HG03558 (cell line): ENCODE measurements around the gene SNX1.

Experiments
- ATAC-seq: cut with Tn5 transposase; IDR thresholded peaks from one replicate; pipeline ENCODE4 v1.9.1; 2021; ENCODE audit warnings: moderate number of reproducible peaks; ENCODE audit not compliant: unreplicated experiment; ENCODE audit errors: extremely low read depth

SNX1 gene

DNA sequence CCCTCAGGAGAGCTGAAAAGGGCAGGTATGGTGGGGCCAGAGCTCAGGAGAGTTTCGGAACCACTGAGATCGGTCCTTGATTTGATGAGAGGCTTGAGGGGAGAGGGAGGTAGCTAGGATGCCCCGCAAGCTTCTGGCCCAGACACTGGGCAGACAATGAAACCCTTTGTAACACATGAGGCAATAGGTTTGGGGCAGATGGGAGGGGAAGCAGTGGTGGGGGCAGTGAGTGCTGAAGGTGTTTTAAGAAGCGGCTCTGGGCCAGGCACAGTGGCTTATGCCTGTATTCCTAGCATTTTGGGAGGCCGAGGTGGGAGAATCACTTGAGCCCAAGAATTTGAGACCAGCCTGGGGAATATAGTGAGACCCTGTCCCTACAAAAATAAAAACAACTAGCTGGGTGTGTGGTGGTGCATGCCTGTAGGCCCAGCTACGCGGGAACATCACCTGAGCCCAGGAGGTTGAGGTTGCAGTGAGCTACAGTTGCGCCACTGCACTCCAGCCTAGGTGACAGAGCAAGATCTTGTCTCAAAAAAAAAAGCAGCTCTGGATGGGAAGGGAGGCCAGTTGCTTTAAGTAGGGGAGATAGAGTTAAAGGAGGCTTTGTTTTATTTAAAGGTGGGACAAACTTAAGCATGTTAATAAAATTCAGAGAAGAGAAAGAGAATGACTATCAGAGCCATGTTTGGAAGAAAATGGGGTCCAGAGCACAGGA lies 46.2 kb downstream of the SNX1 start:
- ATAC-seq = no peak

DNA sequence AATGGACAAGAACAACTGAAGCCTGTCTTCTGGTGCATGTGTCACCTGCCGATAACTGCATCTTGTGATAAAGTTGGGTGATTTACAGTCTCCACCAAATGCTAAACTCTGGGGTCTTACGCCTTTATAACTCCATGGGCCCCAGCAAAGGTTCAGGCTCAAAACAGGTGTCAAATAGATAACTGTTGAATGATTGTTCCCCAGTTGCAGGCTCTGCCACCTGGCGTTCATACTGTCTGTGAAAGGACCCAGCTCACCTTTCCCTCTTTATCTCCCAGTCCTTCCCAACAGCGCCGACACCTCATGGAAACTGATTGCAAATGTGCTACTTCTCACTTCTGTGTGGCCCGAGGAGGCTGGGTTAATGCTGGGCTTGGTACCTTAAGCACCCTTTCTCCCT lies 47.5 kb downstream of the SNX1 start:
- ATAC-seq = no peak

DNA sequence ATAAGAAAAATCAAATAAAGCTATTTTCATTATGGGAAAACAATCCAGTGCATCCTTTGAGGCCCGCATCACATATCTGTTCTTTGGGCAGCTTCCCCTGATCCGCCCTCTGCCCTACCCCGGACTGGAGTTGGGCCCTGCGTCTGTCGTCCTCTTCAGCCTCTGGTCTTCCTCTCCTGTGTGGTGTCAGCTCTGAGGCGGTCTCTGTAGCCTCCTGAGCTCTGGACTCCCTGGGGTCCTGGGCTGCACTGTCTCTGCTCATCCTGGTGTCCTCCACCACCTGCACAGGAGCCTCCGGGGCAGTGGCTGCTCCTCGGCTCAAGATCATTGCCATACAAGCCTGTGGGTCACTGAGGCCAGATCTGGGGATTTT lies 48.4 kb downstream of the SNX1 start:
- ATAC-seq = peak; percentile 8

DNA sequence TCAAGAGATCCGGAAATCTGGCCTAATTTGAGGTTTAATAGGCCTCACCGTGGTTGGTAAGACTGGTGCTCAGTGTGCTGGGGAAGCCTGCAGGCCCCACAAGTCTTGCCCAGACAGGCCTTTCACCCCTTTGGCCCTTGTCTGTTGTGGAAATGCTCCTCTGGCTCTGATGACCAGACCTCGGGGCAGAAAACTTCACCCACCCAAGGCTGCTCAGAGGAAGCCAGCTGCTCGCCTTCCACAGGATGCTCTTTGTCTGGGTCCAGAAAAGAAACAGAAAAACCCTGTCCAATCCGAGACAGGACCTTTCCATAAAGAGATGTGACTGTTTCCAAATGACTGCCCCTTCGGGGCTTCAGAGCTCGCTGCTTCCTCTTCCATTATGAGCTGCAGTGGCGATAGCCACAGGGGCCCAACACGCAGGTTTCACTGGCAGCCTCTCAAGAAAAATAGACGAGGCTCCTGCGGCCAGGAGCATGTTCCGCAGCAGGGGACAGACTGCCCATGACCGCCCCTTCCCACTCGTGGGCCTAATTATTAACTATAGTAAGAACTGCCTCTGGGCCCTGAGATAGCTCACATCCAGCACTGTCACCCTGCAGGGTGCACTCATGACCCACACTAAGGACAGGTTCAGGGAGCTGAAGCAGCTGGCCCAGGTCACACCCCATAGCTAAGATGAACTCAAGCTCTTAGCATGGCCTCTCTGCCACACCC lies 48.9 kb downstream of the SNX1 start:
- ATAC-seq = peak; percentile 50

DNA sequence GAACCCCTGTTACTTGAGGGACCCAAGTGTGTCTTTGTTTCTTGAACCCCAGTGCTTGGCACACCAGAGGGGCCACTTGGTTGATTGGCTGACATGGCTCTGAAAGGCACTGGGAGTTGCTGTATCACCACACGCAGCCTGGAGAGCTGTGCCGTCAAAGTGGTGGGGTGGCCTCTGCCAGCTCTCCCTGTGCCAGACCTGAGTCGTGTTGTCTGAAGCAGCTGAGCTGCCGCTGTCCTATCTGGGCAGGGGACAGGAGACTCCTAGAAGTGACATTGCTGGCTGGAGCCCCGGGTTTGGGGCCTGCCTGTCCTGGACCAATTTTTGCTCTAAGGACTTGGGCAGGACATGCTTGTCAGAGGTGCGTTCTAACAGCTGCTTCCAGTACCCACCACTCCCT lies 50.3 kb downstream of the SNX1 start:
- ATAC-seq = no peak

DNA sequence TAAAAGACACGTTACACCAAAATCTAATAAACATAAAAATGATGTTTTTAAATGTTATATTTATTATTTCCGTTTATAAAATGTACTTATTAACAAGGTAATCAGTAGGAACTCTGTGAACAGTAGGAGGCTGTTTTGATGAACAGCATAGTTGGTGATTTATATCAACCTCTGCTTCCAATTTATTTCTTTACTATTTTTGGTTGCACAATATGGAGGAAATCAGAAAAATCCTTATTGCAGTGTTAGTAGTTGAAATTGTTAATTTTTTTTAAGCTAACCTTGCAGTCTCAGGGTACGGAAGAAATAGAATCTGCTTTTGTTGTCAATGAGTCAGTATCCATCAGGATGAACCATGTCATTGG lies 50.7 kb downstream of the SNX1 start:
- no peak for ATAC-seq

DNA sequence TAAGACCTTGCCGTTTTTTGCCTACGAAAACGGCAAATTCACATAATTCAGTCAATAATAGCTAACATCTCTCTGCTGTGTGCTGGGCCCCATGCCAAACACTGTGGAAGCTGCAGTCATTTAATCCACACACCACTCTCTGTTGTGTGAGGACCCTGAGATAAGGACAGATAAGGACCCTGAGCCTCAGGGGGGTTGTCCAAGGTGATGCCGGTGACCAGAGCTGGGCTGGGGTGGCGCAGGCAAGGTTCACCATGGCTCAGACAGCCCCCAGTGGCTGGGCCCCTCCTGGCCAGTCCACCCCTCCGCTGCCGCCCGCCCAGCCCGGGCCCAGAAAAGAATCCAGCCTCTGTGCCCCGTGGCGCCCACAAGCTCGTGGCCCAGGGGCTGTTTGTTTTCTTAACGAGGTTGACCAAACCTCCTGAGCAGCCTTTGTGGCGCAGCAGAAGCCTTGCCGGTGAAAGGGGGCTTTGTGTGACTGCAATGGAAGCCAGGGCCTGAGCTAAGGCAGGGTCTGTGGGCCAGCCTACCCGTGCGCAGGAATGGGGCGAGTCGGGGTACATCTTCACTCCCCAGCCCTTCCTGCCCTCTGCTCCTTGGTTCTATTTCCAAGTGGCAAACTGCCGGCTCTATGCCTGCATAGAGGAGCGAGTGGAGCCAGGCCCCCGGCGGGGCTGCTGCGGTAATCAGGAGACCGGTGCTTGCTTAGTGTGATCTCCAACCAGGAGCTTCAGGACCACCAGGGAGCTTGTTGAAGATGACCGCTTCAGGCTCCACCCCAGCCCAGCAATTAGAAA lies 51.3 kb downstream of the SNX1 start:
- ATAC-seq = no peak

DNA sequence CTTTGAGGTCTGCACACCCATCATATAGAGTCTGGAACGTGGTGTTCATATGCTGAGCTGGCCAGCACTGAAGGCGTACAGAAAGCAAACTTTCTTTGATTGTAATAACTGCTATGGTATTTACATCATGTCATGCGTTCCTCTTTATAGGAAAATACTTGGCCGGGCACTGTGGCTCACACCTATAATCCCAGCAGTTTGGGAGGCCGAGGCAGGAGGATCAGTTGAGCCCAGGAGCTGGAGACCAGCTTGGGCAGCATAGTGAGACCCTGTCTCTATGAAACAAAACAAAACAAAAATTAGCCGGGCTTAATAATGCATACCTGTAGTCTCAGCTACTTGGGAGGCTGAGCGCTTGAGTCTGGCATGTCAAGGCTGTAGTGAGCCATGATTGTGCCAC lies 52.4 kb downstream of the SNX1 start:
- ATAC-seq = no peak

DNA sequence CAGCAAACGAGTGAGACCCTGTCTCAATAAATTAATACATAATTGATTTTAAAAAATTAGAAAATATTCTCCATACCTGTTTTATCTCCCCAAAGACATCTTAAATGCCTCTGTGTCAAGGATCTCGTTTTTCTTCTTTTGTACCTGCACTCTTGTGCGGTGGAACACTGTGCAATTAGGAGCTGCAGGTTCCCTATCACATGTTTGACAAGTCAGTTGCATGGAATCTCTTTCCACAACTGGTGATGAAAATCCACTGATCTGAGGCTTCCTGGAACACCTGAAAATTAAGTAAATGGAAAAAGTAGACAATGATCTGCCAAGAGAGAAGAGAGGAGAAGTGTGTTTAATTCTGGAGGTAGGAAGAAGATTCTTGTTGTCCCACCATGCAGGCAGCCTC lies 52.8 kb downstream of the SNX1 start:
- no peak for ATAC-seq

DNA sequence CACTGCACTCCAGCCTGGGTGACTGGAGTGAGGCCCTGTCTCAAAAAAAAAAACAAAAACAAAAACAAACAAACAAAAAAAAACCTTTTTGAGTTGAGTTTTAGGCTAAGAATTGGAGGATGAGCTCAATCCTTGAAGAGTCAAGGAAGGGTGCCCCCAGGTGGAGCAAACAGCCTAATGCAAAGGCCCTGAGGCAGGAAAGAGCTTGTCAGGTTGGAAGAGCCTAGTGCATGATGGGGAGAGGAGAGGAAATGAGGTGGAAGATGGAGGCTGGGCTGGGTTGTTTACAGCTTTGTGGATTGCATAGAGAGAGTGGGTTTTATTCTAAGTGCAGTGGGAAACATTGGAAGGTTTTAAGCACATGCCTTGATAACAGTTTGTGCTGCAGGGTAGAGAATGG lies 53.6 kb downstream of the SNX1 start:
- no peak for ATAC-seq

DNA sequence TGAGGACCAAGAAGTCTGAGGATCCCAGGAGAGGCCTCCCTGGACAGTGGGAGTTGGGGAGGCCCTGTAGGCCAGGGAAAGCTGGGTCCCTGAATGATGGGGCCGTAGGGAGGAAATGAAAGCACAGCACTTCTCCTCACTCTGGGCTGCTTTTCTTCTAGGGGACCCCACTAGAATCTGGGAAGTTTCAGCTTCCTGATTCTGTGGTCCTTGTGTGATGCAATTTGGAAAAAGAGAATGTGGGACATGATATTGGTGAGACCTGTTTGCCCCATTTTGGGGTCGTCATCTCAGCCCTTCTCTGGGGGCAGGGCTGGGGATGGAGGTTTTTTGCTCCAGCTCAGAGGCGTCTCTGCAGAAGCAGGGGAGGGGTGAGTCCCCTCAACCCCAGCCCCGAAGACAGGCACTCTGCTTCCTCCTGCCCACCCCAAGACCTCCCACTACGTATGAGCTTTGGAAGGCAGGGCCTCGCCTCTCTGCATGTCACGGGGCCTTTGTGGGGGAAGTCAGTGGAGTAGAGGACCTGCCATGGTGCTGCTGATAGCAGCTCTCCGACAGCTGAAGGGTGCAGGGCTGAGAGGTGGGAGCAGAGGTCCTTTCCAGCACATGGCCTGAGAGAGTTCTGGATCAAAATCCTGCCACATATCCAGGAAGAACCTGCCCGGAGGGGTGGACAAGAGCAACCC lies 54.3 kb downstream of the SNX1 start:
- no peak for ATAC-seq

DNA sequence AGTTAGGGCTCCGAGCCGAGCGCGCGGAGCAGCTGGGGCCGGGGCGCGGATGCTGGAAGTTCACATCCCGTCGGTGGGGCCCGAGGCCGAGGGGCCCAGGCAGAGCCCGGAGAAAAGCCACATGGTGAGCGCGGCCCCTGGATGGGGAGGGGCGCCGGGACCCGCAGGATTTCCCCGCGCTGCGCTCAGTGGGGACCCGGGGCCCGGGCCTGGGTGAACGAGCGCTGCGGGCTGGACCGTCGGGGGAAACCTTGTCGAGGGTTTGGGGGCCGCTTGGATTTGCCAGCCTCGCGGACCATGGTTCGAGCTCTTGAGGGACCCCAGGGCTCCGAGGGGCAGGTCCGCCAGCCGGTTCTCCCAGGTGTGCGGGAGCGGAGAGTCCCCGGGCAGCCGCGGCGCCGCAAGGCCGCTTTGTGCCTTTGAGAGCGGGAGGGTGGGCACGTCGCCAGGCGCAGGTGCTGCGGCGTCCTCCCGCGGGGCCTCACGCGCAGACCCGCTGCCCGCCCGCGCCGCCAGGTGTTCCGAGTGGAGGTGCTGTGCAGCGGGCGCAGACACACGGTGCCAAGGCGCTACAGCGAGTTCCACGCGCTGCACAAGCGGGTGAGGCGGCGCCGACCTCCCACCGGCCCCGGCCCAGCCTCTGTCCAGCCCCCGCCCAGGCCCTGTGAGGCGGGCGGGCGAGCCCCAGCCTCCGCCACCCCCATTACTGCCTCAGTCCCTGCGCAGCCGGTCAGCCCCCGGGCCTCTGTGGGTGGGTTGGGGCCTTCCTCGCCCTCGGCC lies 56.1 kb downstream of the SNX1 start, which contains the start of gene SNX22:
Gene SNX22 (plus strand): TSS at position 5 of the 780 bp plus-strand sequence. CDS start 45 bp downstream, at position 50.
- no peak for ATAC-seq

DNA sequence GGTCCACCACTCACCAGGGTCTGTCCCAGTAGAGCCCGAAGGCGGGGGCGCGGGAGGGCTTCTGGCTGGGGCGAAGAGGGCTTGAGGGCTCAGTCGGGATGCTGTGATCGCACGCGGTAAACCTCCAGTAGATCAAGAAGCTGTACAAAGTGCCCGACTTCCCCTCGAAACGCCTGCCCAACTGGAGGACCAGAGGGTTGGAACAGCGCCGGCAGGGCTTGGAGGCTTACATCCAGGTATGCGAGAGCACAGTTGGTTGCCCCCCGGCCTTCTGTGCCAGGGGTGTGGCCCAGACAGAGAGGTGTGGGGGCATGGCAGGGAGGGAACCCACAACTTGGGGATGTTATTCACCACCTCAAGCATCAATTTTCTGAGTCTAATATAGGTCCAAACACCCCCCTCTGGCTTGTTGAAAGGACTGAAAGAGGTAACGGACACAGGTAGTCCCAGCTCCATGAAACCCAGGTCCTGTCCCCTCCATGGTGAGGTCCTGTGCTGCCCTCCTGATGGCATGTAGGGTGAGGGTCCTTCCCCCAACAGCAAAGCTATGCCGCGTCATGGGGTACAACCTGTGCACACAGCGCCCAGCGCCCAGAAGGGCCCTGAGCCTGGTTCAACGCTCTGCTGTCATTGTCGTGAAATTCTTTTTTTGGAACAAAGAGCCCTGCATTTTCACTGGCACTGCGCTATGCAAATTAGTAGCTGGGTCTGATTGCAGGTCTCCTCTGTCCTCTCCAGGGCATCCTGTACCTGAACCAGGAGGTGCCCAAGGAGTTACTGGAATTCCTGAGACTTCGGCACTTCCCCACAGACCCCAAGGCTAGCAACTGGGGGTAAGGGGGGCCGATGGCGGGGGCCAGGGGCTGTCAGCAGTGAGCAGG lies 57.0 kb downstream of the SNX1 start:
- no peak for ATAC-seq

DNA sequence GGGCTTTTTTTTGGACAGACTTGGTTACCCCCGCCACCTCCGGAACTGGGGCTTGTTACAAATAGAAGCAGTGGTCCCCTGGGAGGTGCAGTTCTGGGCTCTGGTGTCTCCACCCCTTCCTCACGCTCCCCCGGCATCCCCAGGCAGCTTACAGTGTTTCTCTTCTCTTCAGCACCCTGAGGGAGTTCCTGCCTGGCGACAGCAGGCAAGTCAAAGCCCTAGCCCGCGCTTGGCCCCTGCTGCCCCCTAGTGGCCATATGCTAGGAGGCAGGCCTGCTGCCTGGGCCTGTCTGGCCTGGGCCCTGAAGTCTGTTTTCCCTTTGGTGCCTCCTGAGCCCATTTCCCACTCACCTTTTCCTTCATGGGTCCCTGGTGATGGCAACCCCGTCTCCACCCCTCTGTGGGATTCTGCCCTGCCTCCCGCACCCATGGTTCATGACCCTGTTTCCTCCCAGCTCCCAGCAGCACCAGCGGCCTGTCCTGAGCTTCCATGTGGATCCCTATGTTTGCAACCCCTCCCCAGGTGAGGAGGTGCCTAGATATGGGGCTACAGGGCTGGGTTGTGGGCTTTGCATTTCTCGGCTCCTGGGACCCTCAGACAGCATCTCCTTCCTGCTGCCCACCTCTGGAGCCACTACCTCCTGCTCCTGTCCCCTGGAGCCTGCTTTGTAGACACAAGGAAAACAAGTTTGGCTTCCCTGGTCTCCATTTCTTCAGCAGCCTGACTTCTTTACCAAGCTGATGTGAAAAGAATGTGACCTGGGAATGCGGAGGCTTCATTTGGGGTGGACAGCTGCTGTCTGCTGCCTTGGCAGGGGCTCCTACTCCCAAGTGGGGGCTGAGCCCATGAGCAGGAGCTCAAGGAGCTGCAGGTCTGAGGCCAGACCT lies 57.9 kb downstream of the SNX1 start:
- ATAC-seq = peak; percentile 51

DNA sequence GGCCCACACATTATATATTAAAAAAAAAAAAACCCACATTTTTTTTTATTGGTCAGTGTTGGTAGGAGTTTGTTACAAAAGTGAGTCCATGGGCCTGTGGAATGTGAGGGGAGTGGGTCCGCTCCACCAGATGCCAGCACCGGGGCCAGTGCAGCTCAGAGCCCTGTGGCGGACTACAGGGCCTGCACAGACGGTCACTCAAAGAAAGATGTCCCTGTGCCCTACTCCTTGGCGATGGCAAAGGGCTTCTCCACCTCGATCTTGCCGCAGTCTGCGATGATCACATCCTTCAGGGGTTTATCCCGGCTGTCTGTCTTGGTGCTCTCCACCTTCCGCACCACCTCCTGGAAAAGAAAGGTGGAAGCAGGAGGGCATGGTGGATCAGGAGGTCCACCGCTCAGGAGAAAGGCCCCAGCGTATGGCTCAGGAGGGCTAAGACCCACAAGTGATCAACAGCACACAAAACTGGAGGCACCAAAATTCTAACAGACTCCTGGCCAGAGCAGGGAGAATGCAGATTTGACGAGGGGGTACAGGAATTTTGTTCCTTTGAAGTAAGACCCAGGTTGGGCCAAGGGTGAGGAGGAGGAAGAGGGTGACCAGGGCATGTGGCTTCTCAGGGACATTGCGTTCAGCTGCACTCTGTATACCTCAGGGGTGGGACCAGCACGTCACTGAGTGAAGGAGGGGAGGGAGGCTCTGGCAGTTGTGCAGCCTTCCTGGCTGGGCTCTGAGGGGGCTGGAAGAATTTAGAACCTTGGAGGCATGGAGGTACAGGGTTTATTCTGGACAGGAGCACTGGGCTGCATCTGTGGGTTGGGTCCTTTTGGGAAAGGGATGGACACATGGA lies 60.2 kb downstream of the SNX1 start:
- no peak for ATAC-seq

DNA sequence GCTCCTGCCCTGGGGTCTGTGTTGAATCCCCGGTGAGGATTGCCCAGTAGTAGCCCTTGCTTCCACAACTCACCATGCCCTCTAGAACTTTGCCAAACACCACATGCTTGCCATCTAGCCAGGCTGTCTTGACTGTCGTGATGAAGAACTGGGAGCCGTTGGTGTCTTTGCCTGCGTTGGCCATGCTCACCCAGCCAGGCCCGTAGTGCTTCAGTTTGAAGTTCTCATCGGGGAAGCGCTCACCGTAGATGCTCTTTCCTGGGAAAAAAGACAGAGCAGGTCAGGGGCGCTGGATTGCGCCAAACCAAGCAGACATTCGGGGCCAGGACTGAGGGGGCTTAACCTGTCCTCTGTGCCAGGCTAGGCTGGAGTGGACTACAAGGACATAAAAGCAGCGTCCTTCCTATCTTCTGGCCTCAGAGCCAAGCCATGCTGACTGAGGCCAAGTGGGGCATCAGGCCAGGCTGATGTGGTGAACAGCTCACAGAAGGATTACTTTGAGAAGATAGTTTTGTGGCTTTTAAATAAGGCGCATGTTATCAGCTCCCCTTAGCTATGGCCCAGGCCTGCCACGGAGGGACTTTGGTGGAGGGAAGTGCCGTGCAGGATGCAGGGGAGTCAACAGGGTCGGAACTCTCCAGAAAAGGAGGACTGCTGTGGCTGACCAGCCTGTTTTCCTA lies 61.0 kb downstream of the SNX1 start:
- no peak for ATAC-seq
